GM12865 (cell line): ENCODE results near the gene DNAJC5.

Experiments
- DNase-seq: peaks from one replicate; pipeline ENCODE4 v3.0.0; 2010; ENCODE audit warnings: low read depth
- H3K4me3 ChIP-seq: 2 replicates; pipeline ENCODE4 v1.5.1; 2011; ENCODE audit warnings: mild to moderate bottlenecking, low read depth, low read length, control low read depth
- CTCF ChIP-seq: IDR thresholded peaks from 2 replicates; pipeline ENCODE4 v1.5.1; 2011; ENCODE audit warnings: low read length, control low read depth, low read depth, inconsistent platforms; ENCODE audit not compliant: insufficient read depth; ENCODE audit errors: missing control alignments

DNAJC5 gene

DNA sequence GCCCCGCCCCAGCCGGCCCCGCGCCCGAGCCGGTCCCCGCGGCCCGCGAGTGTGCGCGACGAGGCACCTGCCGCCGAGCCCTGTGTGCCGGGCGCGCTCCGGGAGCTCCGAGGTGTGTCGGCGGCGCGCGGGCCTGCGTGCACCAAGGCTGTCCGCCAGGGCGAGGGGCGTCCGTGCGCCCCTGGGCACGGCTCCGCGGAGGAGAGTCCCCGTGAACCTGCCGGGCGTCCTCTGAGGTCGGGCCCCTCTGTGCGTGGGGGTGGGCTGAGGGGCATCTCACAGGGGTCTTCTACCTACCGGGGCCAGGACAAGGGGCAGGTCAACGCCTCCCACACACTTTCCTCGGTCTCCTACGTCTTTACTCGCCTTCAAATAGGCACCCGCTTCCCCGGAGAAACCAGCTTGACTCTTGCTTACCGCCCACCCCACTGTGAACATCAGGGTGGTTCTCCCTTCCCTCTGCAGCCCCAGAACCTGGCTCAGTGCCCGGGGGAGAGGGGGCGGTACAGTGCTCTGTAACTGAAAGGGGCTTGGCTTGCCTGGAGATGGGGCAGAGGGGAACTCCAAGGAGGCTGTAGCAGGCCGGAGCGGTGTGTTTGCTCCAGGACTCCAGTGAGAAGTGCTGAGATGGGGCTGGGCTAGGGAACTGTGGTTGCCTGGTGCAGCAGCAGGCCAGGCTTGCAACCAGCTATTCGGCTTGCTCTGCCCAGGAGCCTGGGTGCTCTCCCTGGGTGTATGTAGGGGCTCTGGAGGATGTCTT lies 84.8 kb downstream of the DNAJC5 start, which contains the start of gene SAMD10:
SAMD10 (minus strand) TSS at position 86 of the 760 bp plus-strand sequence. CDS start 175 bp downstream, outside the sequence.
- peak within 1 kb of the TSS; percentile 93 for H3K4me3 ChIP-seq
- DNase-seq = peak; percentile 89
- TF ChIP-seq CTCF = peak; percentile 22

GRCh38 chr20:63980317-63980805 lies 85.4 kb downstream of the DNAJC5 start:
- no peak for TF ChIP-seq CTCF
- H3K4me3 ChIP-seq = peak overlapping the region; percentile 93
- DNase-seq = peak; percentile 77

- H3K4me3 ChIP-seq = peak within 1 kb of the TSS; percentile 93
- peak; percentile 99 for DNase-seq
- peak; percentile 92 for TF ChIP-seq CTCF
Measured at GRCh38 chr20:63980806-63981728, 86.1 kb downstream of the DNAJC5 start, which contains the start of gene PRPF6. PRPF6 (plus strand) TSS chr20:63981132; CDS start chr20:63981246, 114 bp downstream.

GRCh38 chr20:63982937-63983336 lies 88.0 kb downstream of the DNAJC5 start:
- no peak for TF ChIP-seq CTCF
- H3K4me3 ChIP-seq = no peak overlapping the region
- no peak for DNase-seq
